Measurements from ENCODE around the gene PRKAR1B.

PRKAR1B gene

DNA sequence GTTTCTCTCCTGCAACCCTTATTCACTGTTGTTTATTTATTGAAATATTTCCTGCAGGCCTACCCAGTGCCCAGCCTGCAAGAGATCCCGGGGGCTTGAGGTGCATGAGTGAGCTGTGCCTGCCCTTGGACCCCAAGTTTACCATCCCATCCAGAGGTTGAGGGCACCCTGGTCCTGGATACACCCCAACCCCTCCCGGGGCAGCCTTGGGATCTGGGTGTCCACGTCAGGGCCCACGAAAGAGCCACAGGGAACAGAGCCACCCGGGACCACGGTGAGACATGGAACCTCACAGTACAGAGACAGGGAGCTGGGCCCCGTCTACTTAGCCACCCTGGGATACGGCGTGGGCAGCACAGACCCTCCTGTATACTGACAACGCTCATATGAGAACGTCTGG is 178.7 kb downstream of the PRKAR1B start:
- no peaks in the 10 kb centered on the region; the same call in 1 of the 2 replicates for H3K9me3 ChIP-seq (ENCODE audit: insufficient read depth, low read depth, low read length)
- H3K4me2 ChIP-seq (ENCODE audit: low read depth, low read length, poor library complexity, severe bottlenecking) = no peak overlapping the region
- no peaks in the 10 kb centered on the region for H3K79me2 ChIP-seq (ENCODE audit: insufficient read depth, low read length)
- H2AFZ ChIP-seq (ENCODE audit: low read length) = no peak overlapping the region
- H3K9ac ChIP-seq (ENCODE audit: low read depth, low read length, poor library complexity, severe bottlenecking) = no peak overlapping the region
- no peaks in the 10 kb centered on the region for H4K20me1 ChIP-seq (ENCODE audit: insufficient read depth, low read length, poor library complexity, severe bottlenecking)
- no peak overlapping the region for H3K4me3 ChIP-seq (ENCODE audit: low read length, poor library complexity, severe bottlenecking)
- no peaks in the 10 kb centered on the region for H3F3A ChIP-seq (ENCODE audit: low read depth)
- H3K9me2 ChIP-seq (replicated peaks; ENCODE audit: low read depth, low read length) = no peaks in the 10 kb centered on the region
- TF ChIP-seq, protein P1, sequence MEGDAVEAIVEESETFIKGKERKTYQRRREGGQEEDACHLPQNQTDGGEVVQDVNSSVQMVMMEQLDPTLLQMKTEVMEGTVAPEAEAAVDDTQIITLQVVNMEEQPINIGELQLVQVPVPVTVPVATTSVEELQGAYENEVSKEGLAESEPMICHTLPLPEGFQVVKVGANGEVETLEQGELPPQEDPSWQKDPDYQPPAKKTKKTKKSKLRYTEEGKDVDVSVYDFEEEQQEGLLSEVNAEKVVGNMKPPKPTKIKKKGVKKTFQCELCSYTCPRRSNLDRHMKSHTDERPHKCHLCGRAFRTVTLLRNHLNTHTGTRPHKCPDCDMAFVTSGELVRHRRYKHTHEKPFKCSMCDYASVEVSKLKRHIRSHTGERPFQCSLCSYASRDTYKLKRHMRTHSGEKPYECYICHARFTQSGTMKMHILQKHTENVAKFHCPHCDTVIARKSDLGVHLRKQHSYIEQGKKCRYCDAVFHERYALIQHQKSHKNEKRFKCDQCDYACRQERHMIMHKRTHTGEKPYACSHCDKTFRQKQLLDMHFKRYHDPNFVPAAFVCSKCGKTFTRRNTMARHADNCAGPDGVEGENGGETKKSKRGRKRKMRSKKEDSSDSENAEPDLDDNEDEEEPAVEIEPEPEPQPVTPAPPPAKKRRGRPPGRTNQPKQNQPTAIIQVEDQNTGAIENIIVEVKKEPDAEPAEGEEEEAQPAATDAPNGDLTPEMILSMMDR (conservative IDR thresholded peaks at IDR 0.05; ENCODE audit: low read length) = no peak
- no peak for TF ChIP-seq EZH2phosphoT487 (IDR thresholded peaks at IDR 0.05; ENCODE audit: borderline replicate concordance)
- no peaks in the 10 kb centered on the region for H3K4me1 ChIP-seq (ENCODE audit: insufficient read depth, low read length, poor library complexity, severe bottlenecking)
- H3K27me3 ChIP-seq (ENCODE audit: insufficient read depth, low read length, poor library complexity, severe bottlenecking) = no peaks in the 10 kb centered on the region
- no peaks in the 10 kb centered on the region for H3K36me3 ChIP-seq (ENCODE audit: insufficient read depth, low read length)

GRCh38 chr7:545470-545869 is 181.6 kb downstream of the PRKAR1B start:
- Histone ChIP-seq H2AFZ (ENCODE audit: low read length) (no peak overlapping the region), H3K9ac (ENCODE audit: low read depth, low read length, poor library complexity, severe bottlenecking) (no peak overlapping the region), H3K36me3 (ENCODE audit: insufficient read depth, low read length) (no peaks in the 10 kb centered on the region), H3K4me2 (ENCODE audit: low read depth, low read length, poor library complexity, severe bottlenecking) (no peak overlapping the region), H3K4me3 (ENCODE audit: low read length, poor library complexity, severe bottlenecking) (no peak overlapping the region), H3F3A (ENCODE audit: low read depth) (no peaks in the 10 kb centered on the region), H3K27me3 (ENCODE audit: insufficient read depth, low read length, poor library complexity, severe bottlenecking) (no peaks in the 10 kb centered on the region), H3K4me1 (ENCODE audit: insufficient read depth, low read length, poor library complexity, severe bottlenecking) (no peaks in the 10 kb centered on the region), H3K9me2 (replicated peaks; ENCODE audit: low read depth, low read length) (no peaks in the 10 kb centered on the region), H3K9me3 (ENCODE audit: insufficient read depth, low read depth, low read length) (no peaks in the 10 kb centered on the region; the same call in 1 of the 2 replicates), H4K20me1 (ENCODE audit: insufficient read depth, low read length, poor library complexity, severe bottlenecking) (no peaks in the 10 kb centered on the region), H3K79me2 (ENCODE audit: insufficient read depth, low read length) (no peaks in the 10 kb centered on the region)
- no peak for TF ChIP-seq EZH2phosphoT487 (IDR thresholded peaks at IDR 0.05; ENCODE audit: borderline replicate concordance)
- TF ChIP-seq, protein P1 (conservative IDR thresholded peaks at IDR 0.05; ENCODE audit: low read length) = no peak

DNA sequence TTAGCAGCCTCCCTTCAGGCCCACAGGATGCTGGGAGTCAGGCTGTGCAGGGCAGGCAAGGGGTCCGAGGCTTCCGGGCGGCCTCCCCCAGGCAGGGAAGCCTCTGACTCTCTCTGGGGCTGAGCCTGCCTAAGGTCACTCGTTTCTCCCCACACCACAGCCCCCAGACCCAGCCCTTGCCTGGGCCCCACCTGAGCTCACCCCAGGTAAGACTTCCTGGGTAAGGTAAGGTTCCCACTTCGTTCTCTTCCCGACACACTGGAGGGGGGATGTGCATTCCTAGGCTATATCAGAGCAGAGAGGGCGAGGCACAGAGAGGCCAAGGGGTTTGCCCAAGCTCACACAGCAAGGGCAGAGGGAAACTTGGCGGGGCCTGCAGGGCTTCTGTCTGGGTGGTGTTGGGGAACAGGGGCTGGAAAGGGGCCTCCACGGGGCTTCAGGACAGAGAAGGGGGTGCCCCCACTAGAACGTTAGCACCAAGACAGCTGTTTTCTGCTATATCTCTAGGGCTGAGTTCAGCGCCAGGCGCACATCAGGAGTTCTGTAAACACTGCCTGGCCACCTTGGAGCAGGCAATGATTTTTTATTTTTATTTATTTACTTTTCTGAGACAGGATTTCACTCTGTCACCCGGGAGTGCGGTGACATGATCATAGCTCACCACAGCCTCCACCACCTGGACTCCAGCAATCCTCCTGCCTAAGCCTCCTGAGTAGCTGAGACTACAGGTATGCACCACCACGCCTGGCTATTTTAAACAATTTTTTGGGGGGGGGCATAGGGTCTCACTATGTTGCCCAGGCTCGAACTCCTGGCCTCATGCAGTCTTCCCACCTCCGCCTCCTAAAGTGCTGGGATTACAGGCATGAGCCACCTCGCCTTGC is 182.5 kb downstream of the PRKAR1B start:
- TF ChIP-seq, protein P1 (conservative IDR thresholded peaks at IDR 0.05; ENCODE audit: low read length) = no peak
- TF ChIP-seq EZH2phosphoT487 (IDR thresholded peaks at IDR 0.05; ENCODE audit: borderline replicate concordance) = no peak
- no peaks in the 10 kb centered on the region; the same call in 1 of the 2 replicates for H3K9me3 ChIP-seq (ENCODE audit: insufficient read depth, low read depth, low read length)
- no peaks in the 10 kb centered on the region for H3F3A ChIP-seq (ENCODE audit: low read depth)
- H3K4me3 ChIP-seq (ENCODE audit: low read length, poor library complexity, severe bottlenecking) = no peak overlapping the region
- no peaks in the 10 kb centered on the region for H3K27me3 ChIP-seq (ENCODE audit: insufficient read depth, low read length, poor library complexity, severe bottlenecking)
- H3K79me2 ChIP-seq (ENCODE audit: insufficient read depth, low read length) = no peaks in the 10 kb centered on the region
- H3K36me3 ChIP-seq (ENCODE audit: insufficient read depth, low read length) = no peaks in the 10 kb centered on the region
- no peak overlapping the region for H3K9ac ChIP-seq (ENCODE audit: low read depth, low read length, poor library complexity, severe bottlenecking)
- H3K4me2 ChIP-seq (ENCODE audit: low read depth, low read length, poor library complexity, severe bottlenecking) = no peak overlapping the region
- no peaks in the 10 kb centered on the region for H3K9me2 ChIP-seq (replicated peaks; ENCODE audit: low read depth, low read length)
- no peaks in the 10 kb centered on the region for H4K20me1 ChIP-seq (ENCODE audit: insufficient read depth, low read length, poor library complexity, severe bottlenecking)
- H3K4me1 ChIP-seq (ENCODE audit: insufficient read depth, low read length, poor library complexity, severe bottlenecking) = no peaks in the 10 kb centered on the region
- H2AFZ ChIP-seq (ENCODE audit: low read length) = no peak overlapping the region

Data from Loucy (cell line).